SIG-M5 (cell line): ENCODE measurements around the gene SERINC5.
"Not testable (repeated sequence)": the region's sequence is repeated elsewhere in the genome, so short reads cannot be mapped to it uniquely, and the experiment has no call there.

Experiments used
- DNase-seq: peaks from one replicate; lab custom pipeline; 2025; lab: John Stamatoyannopoulos, UW

SERINC5 gene

DNA sequence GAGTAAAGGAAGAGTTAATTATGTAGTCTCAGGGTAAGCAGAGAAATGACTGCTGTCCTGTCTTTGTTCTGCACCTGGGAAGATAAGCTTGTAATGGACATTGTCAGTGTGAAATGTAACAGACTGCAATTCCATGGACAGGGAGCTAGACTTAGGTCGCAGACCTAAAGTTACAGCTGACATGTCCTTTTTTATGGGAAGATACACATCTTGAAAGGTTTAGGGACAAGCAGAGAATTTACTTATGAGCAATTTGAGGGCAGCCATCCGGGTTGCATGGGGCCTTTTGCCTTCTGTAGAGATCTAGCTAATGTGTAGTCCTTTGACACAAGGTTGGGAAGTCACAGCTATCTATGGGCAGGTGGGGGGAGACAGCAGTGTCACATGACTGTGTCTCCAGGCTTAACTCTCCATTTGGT, 85.7 kb downstream of the SERINC5 start:
- no peak for DNase-seq

DNA sequence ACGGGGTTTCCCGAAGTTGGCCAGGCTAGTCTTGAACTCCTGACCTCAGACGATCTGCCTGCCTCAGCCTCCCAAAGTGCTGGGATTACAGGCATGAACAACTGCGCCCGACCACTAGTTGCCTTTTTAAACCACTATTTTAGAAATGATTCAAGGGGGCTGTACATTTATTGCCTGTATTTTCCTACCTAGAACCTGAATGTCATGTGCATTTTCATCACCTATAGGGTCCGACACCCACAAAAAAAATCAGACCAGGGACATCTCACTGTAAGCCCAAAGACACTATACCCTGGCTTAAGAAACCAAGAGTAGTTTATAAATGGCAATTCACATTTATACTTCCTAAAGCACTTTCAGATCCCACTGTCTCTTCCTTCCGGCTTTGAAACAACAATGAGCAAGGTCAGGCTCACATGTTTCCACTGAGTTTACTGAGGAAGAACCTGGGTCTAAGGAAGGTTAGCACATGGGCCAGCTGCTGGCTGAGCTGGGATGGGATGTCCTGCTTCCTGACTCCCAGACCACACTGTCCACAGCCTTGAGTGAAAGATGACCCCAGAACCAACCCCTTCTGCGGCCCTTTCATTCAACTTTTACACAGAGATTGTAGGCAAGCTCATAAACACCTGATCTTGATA, 87.3 kb downstream of the SERINC5 start:
- DNase-seq: no peak

DNA sequence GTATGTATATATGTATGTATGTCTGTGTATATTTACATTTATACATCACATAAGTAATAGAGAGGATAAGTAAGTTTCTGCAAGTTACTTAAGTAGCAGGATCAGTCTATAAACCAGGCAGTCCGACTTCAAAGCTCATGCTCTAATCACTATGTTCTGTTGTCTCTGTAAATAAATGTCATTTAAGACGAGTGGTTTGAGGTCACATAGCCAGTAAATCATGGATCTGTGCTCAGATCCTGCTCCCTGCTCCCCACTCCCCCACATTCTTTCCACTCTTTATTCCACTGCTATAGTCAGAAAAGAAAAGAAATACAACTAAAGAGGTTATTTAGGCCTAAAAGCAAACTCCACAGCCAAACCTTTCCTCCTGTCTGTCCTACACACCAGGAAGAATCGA, 90.4 kb downstream of the SERINC5 start:
- no peak for DNase-seq

DNA sequence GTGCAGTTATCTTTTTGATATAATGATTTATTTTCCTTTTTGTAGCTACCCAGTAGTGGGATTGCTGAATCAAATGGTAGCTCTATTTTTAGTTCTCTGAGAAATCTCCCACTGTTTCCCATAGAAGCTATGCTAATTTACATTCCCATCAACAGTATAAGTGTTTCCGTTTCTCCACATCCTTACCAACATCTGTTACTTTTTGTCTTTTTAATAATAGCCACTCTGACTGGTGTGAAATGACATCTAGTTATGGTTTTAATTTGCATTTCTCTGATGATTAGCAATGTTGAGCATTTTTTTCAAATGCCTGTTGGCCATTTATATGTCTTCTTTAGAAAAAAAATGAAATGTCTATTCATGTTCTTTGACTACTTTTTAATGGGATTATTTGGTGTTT, 94.7 kb downstream of the SERINC5 start:
- no peak for DNase-seq

DNA sequence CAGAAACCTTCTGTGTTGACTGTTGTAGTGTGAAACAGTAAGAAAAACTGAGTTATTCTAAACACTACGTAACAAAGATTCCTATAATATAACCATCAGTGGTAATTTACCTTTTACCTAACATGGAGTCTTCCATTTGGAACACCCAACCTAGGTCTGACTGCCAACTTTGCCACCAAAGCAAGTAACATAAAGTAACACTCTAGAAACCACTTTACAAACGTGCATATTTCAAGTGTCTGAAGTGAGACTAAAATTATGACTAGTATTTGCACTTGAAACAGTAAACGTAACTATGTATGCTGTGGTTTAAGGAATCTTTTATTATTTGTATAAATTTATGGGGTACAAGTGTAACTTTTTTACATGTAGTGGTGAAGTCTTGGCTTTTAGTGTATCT, 95.6 kb downstream of the SERINC5 start:
- DNase-seq: no peak

DNA sequence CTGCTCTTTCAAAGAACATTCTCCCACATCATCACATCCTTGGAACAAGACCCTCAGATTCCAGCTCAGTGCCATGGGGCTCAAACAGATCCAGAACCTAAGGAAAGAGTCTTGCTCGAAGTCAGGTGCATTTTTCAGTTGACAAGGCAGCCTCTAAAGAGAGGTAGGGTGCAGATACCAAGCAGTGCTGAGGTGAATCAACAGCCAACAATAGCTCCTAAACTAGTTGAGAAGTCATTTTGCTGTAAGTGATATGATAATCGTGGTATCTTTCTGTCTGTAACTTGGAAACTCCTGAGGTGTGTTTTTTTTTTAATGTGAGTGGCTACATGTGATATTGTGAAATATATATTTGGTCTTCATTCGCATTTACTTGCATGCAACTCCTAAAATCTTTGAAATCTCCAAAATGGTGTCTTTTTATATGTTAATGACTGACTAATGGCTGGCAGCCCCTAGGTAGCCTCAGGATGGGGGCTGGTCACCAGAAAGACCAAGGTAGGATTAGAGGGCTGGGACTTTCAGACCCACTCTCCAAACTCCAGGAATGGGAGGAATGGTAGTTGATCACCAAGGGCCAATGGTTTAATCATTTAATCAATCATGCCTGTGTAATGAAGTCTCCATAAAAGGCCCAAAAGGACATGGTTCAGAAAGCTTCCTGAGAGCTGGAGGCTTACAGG, 96.6 kb downstream of the SERINC5 start:
- no peak for DNase-seq

DNA sequence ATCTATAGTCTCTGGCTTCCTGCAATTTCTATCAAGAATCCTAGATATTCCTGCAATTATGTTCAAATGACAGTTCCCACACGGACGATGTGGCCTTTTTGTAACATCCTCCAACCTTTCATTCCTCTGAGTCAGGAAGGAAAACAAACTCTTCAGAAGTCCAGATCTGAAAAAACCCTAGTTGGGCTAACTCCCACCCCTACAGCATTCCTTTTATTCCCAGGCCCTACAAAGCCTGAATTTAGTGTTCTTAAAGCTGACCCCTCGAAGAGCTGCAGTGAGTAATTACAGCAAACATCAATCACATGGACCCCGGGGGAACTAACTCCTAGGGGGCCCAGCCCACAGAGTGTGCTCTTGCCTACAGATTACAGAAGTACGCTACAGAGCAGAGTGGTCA, 99.7 kb downstream of the SERINC5 start:
- no peak for DNase-seq

DNA sequence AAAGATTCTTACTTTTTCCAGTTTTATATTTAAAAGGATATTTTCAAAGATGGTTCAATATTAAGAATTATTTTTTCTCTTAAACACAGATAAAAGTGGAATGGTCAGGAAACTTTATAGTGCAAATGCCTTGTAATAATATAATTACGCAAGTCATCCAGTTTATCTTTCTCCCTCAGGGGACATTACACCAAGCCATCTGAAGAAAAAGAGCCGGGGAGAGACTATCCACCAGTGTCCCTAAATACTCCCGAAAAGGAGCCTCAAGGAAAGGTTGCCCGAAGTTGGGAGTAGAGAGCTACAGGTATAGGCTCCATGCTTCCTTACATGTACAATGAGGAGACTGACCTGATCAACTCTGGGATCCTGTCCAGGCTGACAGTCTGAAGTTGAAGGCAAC, 101.1 kb downstream of the SERINC5 start:
- DNase-seq: no peak

DNA sequence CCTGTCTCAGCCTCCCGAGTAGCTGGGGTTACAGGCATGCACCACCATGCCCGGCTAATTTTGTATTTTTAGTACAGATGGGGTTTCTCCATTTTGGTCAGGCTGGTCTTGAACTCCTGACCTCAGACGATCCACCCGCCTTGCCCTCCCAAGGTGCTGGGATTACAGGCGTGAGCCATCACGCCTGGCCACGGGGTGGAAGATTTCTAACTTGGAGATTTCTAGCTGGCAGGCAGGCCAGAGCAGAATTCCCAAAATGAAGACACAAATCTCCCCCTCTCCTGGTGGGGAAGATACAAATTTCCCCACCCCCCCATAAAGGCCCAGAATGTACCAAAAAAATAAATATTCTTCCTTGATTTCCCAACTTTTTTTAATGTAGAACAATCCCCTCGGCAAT, 101.6 kb downstream of the SERINC5 start:
- DNase-seq: not testable (repeated sequence)

DNA sequence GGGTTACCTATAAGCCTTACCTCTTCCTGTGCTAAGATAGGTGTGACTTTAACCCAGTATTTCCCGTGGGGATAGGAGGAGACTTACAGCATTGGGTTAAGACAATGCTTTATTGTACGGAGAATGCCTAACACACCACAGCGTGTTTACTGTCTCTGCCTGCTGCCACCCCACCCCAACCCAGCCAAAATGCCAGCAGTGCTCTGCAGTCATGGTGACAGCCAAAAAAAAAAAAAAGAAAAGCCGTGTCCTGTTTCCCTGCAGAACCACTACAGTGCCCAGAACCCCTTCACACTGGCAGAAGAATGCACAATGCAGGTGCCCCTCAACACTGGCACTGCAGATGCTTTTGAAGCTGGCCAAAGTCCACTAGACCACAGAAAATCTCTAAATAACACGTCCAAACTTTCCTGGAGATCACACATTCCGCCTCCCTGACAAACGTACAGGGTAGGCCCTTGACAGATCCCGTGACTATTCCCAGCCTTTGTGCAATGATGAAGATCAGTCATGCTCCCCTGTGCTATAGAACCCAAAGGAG, 102.2 kb downstream of the SERINC5 start:
- no peak for DNase-seq

DNA sequence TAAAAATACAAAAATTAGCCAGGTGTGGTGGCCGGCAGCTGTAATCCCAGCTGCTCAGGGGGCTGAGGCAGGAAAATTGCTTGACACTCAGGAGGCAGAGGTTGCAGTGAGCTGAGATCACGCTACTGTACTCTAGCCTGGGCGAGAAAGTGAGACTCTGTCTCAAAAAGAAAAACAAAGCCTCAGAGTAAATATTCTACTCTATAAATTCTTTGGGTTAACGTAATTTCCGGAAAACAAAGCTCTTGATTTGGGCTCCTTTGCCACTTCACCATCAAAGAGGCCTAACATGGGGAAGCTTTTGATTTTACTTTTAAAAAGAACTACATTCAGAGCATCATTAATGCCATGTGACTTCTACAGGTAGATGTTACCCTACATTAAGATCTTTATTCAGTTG, 103.1 kb downstream of the SERINC5 start:
- DNase-seq: no peak

DNA sequence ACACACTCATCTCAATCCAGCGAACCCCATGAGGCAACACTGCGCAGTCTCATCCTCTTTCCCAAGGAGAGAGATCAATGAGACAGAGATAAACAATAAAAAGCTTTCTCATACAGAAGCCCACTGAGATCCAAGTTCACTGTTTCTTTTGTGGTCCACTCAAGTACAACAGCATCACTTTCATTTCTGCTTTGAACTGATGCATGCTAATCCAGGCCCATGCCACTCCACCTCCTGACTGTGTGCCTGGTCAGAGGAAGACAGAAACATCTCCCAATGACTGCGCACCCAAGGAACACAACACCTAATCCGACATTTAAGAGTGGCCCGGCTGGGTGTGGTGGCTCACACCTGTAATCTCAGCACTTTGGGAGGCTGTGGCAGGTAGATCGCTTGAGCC, 104.0 kb downstream of the SERINC5 start:
- DNase-seq: no peak

DNA sequence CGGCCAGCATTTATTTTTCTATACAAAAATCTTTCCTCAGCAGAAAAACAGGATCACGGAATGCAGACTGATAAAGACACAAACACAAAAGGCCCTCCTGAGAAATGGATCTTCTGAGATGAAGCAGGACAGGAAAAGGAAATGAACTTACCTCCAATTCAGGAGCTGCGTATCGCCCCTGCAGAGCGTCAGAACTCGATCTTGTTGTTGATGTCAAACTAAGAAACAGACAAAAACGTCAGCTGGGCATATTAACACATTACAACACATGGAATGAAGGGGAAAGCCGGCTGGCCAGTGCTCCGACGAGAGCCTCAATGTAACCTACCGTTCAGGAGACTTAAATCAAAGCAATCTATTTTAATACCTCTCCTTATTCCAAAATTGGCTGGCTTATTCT, 105.1 kb downstream of the SERINC5 start:
- DNase-seq: no peak

DNA sequence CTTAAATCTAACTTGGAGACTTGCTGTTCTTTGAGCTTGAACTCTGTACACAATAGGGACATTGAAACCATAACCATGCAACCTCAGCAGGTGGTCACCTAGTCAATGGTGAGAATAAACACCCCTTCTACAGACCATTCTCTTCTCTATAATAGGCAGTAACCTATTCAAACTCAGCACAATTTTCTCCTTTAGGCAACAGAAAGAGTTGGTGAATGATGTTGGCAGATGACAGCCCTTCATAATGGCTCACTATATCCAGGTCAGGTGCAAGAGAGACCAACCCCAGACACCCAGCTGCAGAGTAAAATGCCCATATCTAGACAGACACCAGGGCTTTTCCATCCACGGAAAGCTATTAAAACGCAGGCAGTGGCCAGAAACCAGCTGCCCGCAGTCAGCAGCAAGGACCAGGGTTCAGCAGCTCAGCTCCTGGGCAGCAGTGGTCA, 106.7 kb downstream of the SERINC5 start:
- no peak for DNase-seq

DNA sequence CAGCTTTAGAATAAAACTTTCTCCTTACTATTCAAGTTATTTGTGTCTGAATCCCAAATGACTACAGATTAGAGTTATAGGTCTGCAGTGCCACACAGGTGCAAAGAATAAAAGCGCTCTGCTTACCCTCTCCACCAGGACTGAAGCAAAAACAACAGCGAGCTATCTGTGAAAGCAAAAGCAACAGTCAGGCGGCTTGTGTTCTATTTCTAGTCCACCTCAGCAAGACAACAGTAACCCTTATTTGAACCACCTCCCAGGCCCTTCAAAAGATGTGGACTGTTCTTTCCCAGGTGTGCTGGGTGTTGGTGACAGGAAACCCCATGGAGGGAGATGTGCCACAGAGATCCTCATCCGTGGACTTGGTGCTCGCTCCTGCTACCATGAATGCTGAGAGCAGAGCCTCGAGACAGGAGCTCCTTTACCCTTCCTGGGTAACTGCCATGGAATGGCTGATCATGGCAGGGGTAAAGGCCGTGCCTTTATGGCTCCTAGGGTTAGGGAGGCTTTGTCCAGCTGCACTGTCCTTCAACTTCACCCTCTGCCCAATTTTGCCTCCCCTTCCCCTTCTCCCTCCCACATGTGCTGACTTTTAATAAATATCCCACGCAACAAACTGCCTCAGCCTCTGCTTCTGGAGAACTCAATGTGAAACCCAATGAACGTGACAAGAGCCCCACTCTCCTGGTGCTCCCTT, 108.6 kb downstream of the SERINC5 start:
- DNase-seq: no peak

DNA sequence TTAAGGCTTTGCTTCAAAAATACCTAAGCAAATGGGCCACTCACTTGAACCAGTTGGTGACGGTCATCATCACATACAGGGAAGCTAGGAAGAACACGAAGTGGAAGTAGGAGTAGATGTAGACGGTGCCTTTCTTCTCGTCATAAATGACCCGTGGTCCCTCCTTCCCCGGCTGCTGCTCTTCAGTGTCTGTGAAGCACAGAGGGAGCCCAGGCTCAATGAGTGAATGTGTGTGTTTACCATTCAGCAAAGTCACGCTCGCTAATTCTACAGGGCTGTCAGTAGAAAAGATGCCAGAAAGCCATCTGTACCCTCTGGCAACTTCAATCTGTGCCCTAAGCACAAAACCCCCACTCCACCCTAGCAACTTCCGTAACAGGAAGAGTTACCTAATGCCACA, 109.8 kb downstream of the SERINC5 start:
- DNase-seq: no peak

DNA sequence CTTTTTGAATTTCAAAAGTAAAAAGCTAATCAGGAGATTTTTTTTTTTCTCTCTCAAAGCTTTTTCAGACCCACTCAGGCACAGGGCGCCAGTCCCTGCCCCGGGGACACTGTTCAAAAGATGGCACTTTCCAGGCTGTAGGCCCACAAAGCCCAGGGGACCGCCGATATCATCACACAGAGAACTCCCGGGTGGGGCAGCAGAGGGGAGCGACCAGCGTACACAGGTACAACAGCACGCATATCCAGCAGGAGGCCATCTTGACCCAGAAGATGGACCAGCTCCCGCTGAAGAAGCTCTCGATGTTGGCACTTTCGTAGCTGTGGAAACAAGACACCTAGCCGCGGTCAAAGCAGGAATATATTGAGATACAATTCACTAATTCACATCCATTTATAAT, 112.4 kb downstream of the SERINC5 start:
- no peak for DNase-seq

DNA sequence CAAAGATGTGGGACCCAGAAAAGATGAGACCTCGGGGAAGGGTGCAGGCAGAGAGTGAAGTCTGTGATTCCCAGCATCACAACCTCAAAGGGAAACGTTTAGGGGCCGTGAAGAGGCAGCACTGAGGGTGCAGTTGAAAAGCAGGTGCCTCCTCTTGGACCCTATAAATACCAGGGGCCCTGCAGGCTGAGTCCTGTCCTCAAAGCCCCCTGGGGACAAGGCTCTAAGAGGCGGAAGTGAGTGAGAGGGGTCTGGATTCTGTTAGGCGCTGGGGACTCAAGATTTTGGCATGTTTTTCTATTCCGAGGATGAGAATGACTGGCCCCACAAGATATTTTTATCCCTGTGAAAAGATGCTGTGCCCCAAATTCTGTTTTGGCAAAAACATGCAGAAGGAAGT, 112.9 kb downstream of the SERINC5 start:
- no peak for DNase-seq

DNA sequence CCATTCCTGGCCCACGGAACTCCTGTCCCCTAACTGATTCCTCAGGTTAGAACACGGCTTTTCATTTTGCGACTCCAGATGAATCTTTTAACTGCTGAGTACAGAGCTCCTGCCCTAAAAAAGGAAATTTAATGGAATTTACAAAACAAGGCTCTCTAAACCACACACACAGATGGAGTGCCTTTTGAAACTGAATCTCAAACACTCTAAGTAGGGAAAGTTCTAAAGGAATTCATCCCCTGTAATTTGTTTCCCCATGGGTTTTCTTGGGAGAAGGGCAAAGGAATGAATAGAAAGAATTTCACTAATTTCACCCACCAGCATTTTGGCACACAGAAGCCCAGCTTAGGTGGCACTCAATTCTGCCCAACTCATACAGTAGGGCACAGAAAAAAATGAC, 114.2 kb downstream of the SERINC5 start:
- DNase-seq: no peak

DNA sequence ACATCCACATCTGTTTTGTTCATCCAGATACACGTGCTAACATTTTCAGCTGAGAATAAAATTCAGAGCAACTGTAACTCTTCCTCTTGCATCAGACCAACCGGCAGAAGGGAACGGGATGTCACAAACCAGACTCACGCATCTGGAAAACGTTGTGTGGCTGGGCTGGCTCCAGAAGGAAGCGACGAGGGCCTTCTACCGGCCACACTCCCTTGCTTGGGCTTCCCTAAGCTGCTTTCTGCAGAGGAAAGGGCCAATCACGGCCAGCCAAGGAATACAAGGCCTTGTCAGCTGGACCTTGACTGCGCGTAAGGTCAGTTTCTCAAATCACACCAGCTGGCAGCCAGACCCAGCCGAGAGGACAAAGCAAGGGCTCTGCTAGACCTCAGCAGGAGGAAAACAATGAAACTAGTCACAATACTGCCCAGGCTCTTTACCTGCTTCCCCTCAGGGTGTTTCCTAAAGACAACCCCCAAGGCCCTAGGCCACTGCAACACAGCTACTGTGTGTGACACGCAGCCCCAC, 114.6 kb downstream of the SERINC5 start:
- DNase-seq: no peak

DNA sequence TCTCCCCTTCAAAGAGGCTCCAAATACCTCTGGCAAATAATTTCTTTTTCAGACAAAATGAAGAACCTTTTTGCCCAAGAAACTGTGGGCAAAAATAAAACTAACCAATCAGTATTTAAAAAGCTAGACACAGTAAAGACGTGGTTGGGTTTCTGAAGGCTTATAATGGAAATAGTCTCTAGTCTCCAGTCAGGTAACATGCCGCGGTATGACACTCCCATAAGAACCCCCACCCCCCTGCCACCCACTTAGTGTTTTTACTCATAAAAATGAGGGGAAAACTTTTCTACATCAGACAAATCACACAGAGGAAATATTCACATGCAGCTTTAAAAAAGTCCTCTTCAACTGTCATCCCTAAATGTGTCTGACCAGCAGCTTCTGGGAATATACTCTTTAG, 115.4 kb downstream of the SERINC5 start:
- DNase-seq: no peak

DNA sequence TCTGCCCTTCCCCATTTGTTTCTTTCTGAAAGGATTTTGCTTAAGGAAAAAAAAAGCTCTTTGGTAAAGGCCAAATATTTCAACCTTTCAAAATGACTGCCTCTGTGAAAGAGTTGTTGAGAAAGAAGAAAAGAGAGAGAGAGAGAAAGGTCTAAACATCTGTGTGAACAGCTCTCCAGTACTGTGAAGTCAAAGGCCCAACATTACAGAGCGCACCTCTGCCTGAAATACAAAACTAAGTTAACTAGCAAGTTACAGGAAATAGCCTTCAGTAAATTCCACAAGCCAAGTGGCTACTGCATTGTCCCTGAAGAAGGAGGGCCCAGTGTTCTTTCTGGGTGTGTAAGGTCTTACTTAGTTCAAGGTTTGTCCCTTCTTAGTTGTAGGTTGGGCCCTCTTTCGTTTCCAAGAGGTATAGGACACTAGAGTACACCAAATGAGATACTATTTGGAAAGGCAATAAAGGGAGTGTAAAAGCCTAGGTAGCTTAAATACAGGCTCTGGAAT, 116.3 kb downstream of the SERINC5 start:
- no peak for DNase-seq

DNA sequence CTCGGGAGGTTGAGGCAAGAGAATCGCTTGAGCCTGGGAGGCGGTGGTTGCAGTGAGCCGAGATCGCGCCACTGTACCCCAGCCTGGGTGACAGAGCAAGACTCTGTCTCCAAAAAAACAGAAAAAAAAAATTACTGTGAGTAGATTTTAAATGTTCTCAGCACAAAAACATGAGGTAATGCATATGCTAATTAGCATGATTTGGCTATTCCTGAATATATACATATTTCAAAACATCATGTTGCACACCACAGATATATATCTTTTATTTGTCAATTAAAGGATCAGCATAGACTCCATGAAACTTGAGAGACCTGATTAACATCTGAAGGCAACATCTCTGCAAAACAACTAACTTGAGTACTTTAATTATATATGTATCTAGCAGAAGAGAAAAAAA, 117.4 kb downstream of the SERINC5 start:
- no peak for DNase-seq
